ENCODE data around the gene VAC14. TPM values are rescaled to one million over a fixed set of nuclear protein-coding genes. Genes with fewer than 3 reads are reported as not detected.

VAC14 gene
- total RNA-seq, 2 donors from 2014 or later = 34.9 to 37.0 TPM

GRCh38 chr16:70736465-70737376 lies 64.2 kb downstream of the VAC14 start:
- no peak for ATAC-seq (ENCODE audit: insufficient number of reproducible peaks, low FRiP score, low read depth)
- no peak overlapping the region for H3K4me3 ChIP-seq

DNA sequence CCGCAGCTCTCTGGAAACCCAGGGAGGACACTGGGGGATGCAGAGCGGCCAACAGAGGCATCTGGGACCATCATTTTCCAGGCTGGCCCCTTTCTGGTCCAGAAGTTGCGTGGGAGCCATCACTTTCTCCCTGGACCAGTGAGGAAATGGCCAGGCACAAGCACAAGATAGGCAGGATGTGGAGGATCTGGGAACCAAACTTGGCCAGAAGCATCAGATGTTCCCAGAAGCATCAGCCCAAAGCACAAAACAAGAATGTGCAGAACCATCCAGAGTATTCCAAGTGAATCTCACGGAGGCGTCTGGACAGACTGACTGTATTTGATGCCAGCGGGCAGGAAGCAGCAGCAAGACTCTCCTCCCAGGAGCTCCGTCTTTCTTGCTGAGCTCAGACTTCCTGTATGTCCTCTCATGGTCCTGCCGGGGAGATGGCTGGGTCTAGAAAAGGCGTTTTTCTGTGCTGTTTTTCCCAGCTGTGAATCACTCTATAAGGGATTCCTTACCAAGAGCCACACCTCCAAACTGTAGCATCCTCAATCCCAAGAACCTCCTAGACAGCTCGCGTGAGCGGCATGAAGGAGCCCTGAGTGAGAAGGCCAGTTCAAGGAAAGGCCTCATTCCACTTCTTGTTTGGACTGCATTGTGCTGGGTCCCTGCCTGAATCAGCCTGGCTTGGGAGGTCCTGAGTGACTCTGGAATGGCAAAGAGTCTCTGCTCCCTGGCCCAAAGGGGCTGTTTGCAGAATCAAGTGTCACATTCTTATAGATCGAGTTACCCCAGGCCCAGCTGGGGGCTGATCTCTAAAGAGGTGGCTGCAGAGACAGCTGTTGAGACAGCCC lies 65.6 kb downstream of the VAC14 start:
- H3K4me1 ChIP-seq (ENCODE audit: control insufficient read depth in 1 of 2, low read depth in 2 of 2) = peaks cover 20 to 45% of the 10 kb centered on the region in 2 donors
- no peak for ATAC-seq (ENCODE audit: insufficient number of reproducible peaks, low FRiP score, low read depth)
- no peak for DNase-seq (ENCODE audit: low spot score)

More at GRCh38 chr16:70736465-70737376, 64.2 kb downstream of the VAC14 start:
- Histone ChIP-seq H3K36me3 (no peaks in the 10 kb centered on the region), H3K27me3 (replicated peaks; ENCODE audit: insufficient read depth) (no peaks in the 10 kb centered on the region), H3K27ac (peak overlapping the region; percentile 82 to 86), H3K4me1 (ENCODE audit: control insufficient read depth in 1 of 2, low read depth in 2 of 2) (peaks cover 20 to 50% of the 10 kb centered on the region in 2 donors), H3K9me3 (no peaks in the 10 kb centered on the region)
- no peak for DNase-seq (ENCODE audit: low spot score)
- no peak for TF ChIP-seq CTCF (IDR thresholded peaks at IDR 0.05)

GRCh38 chr16:70734522-70735095 lies 66.3 kb downstream of the VAC14 start:
- DNase-seq (ENCODE audit: low spot score) (no peak), ATAC-seq (ENCODE audit: insufficient number of reproducible peaks, low FRiP score, low read depth) (no peak)
- peak overlapping the region; percentile 82 to 86 for H3K27ac ChIP-seq
- H3K27me3 ChIP-seq (replicated peaks; ENCODE audit: insufficient read depth) = no peaks in the 10 kb centered on the region
- peaks cover 20 to 45% of the 10 kb centered on the region in 2 donors for H3K4me1 ChIP-seq (ENCODE audit: control insufficient read depth in 1 of 2, low read depth in 2 of 2)
- no peaks in the 10 kb centered on the region for H3K36me3 ChIP-seq
- H3K9me3 ChIP-seq = no peaks in the 10 kb centered on the region
- no peak overlapping the region for H3K4me3 ChIP-seq
- TF ChIP-seq CTCF (IDR thresholded peaks at IDR 0.05) = no peak

More for the DNA sequence above, 65.6 kb downstream of the VAC14 start:
- Histone ChIP-seq H3K27me3 (replicated peaks; ENCODE audit: insufficient read depth) (no peaks in the 10 kb centered on the region), H3K27ac (peak overlapping the region; percentile 82 to 86), H3K9me3 (no peaks in the 10 kb centered on the region), H3K4me3 (no peak overlapping the region), H3K36me3 (no peaks in the 10 kb centered on the region)
- TF ChIP-seq CTCF (IDR thresholded peaks at IDR 0.05) = no peak

GRCh38 chr16:70730944-70731343 lies 70.0 kb downstream of the VAC14 start:
- DNase-seq (ENCODE audit: low spot score) = no peak
- H3K27me3 ChIP-seq (replicated peaks; ENCODE audit: insufficient read depth) = no peaks in the 10 kb centered on the region
- H3K36me3 ChIP-seq = no peaks in the 10 kb centered on the region
- no peak for TF ChIP-seq CTCF (IDR thresholded peaks at IDR 0.05)
- H3K4me1 ChIP-seq (ENCODE audit: control insufficient read depth in 1 of 2, low read depth in 2 of 2) = peaks cover 14 to 32% of the 10 kb centered on the region in 2 donors
- no peaks in the 10 kb centered on the region for H3K9me3 ChIP-seq
- no peak for ATAC-seq (ENCODE audit: insufficient number of reproducible peaks, low FRiP score, low read depth)
- no peak overlapping the region for H3K4me3 ChIP-seq
- H3K27ac ChIP-seq = no peak overlapping the region
